GM18502 (cell line): Measurements from ENCODE around the gene PIP5K1C.
"Not testable (repeated sequence)": the region's sequence is repeated elsewhere in the genome, so short reads cannot be mapped to it uniquely, and the experiment has no call there.

Experiments
- ATAC-seq: cut with Tn5 transposase; IDR thresholded peaks from one replicate; pipeline ENCODE4 v1.9.1; 2021; ENCODE audit warnings: mild to moderate bottlenecking; ENCODE audit not compliant: unreplicated experiment, poor library complexity

The PIP5K1C gene

DNA sequence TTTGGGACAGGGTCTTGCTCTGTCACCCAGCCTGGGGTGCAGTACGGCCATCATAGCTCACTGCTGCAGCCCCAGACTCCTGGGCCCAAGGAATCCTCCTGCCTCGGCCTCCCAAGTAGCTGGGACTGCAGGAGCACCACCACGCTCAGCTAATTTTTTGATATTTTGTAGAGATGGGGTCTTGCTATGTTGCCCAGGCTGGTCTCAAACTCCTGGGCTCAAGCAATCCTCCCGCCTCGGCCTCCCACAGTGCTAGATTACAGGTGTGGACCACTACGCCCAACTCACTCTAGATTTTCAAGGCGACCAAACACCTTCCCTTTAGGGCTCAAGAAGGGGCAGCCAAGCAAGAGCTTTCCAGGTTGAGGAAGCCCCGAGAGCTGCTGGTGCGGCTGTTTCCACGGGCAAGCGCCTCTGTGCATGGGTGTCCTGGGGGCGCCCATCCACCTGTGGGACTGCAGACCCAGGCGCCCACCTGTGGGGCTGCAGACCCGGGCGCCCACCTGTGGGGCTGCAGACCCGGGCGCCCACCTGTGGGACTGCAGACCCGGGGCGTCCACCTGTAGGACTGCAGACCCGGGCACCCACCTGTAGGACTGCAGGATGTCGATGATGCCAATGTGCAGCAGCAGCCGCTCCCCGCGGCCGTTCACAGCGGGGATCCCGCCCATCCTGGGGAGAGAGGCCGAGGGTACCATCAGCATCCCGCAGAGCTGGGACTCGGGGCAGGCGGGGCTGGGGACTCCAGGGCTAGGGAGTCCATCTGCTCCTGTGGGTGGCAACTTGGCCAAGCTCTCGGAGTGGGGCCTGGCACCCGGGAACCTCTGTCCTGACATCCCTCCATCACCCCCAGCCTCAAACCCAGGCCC is 52.0 kb downstream of the PIP5K1C start:
- ATAC-seq: no peak

DNA sequence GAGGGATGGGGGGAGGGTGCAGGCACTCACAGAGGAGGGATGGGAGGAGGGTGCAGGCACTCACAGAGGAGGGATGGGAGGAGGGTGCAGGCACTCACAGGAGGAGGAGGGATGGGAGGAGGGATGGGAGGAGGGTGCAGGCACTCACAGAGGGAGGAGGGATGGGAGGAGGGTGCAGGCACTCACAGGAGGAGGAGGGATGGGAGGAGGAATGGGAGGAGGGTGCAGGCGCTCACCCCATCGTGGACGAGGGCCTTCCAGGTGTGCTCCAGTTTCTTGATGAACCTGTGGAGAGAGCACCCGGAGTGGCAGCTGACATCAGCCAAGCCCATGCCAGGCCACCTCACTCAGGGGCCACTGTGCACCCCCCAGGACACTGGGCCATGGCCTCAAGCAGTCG is 53.2 kb downstream of the PIP5K1C start:
- not testable (repeated sequence) for ATAC-seq

DNA sequence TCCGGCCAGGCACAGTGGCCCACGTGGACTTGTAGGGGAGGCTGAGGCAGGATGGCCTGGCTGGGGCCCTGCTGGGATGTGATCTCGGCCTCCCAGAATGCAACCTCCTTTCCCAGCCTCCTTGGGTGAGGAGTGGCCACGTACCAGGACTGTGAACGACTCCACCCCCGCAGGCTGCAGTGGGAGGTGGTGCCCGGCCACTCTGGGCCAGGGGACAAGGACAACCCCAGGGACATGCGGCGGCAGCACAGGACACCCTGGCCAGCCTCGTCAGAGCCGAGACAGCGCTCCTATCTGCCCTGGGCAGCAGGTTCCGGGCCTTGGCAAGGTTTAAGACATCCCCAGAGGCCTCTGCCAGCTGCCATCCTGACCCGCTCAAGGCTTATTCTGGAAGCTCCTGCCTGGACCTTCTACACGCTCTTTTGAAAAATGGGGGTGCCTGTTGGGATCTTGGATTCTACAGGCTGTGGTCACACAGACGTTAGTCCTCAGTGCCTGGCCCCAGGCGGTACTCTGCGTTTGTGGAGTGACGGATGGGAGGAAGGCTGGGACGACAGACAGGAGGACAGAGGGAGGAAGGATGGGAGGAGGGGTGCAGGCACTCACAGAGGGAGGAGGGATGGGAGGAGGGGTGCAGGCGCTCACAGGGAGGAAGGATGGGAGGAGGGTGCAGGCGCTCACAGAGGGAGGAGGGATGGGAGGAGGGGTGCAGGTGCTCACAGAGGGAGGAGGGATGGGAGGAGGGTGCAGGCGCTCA is 53.8 kb downstream of the PIP5K1C start:
- no peak for ATAC-seq

DNA sequence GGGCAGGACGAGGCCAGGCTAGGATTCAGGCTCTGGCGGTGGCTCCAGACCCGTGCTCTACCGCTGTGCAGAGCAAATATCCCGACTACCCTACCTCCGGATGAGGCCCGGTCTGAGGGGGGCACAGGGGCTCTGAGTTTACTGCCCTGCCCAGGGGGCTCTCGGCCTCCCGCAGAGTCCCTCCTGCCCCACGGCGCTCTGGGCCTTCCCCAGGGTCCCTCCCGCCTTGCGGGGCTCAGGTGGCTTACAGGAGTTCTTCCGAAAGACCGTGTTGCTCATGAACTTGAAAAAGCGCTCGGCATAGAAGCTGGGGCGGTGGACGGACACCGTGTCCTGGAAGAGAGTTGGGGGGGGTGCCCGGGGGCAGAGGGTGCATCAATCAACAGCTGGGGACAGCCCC is 54.5 kb downstream of the PIP5K1C start:
- ATAC-seq: no peak

DNA sequence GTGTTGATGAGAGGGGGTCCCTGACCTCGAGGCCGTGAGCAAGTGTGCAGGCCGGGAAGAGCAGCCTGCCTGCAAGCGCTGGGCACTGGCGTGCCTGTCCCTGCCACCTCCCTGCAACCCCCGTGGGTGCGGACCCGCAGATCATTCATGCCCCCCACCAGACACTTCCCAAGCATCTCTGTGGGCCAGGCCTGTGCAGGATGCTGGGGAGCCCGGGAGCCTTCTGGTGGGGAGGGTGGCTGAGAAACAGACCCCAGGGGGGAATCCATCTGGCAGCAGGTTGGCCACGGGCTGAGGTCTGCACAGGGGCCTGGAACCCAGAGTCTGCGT is 55.2 kb downstream of the PIP5K1C start:
- ATAC-seq: no peak

DNA sequence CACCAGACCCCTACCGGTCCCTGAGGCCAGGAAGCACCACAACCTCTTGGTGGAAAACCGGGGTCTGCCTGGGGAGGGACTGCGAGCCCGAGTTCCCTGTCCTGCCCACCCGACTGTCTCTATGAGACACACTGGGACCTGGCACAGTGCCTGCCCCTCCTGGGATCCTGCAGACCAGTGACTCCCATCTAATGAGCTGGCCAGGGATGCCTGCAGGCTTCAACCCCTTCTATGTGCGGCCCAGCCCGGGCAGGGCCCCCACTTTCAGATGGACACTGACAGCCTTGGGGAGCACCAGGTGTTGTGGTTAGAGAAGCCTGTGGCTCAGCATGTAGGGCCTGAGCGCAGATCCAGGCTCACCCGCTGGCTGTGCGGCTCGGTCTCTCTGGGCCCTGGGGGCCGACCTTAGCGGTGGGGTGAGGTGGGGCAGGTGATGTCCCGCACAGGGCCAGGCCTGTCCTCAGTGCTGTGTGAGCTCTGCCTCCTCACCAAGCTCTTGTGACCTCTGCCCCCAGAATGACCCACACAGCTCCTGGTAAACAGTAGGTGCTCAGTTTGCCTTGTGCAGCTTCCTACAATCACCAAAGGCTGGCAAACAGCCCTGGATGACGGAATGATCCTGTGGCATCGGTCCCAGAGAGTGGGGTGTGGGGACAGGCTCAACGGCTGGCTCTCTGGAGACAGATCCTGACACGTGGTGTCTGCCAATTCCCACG is 55.8 kb downstream of the PIP5K1C start:
- ATAC-seq: no peak

DNA sequence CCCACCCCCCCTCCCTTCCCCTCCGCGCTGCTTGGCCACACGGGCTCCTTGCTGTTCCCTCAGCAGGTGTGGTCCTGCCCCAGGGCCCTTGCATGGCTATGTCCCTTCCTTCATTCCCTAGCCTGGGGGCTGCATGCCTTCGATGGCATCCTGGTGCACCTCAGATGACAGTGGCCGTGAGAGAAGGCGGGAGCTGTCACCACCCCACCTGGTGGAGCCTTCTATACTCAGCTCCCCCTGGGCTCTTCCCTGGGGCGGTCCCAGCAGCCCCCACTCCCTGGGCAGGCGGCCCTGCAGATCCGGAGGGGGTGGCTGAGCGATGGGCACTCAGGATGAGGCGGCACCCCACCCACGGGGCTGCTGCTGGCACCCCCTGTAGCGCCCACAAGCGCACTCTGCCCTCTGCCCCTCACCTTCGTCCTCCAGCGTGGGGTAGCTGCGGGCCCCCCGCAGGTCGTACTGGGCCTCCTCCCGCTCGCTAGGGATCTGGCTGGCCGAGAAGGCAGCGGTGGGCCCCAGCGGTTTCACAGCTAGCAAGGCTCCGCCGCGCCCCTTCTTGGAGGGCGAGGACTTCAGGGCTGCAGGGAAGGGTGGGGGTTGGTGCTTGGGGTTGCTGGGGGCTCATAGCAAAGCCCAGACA is 56.5 kb downstream of the PIP5K1C start:
- ATAC-seq: no peak

DNA sequence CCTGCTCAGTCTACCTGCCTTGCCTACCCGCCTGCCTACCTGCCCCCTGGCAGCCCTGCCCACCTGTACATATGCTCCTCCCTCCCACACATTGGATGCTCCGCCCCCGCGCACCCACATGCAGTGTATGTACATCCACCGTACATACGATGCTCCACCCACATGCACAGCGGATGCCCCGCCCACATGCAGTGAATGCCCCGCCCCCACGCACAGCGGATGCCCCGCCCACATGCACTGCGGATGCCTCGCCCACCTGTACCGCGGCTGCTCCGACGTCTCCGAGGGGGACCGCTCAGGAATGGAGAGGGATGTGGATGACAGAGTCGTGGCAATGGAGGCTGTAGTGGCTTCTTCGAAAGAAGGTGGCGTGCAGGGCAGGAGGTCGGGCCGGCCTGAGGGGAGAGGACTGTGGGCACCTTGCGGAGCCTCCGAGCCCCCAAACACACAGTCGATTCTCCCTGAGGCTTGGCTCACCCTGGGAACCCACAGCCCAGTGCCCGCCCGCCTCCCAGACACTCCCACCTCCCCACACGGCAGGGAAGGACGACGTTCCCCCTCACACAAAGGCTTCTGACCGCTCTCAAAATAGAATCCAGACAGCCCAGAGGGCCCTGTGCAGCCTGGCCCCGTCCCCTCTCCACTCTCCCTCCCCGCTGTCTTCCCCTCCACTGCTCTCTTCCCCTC is 57.1 kb downstream of the PIP5K1C start:
- ATAC-seq: no peak

DNA sequence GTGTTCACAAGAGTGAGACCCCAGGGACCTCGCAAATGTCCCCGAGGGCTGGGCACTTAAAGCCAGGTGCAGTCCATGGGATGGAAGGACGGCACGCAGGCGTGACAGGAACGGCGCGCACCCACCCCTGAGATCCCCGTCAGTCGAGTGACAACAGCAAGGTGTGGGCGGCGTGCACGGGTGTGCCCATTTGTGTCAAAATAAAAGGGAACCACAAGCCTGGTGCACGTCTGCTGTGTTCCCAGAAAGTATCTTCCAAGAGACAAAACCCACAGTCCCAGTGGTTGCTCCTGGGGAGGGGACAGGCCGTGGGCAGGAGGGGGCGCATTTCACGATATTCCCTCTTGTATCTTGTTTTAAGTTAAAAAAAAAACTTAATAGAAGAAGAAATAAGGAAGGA is 58.0 kb downstream of the PIP5K1C start:
- no peak for ATAC-seq

DNA sequence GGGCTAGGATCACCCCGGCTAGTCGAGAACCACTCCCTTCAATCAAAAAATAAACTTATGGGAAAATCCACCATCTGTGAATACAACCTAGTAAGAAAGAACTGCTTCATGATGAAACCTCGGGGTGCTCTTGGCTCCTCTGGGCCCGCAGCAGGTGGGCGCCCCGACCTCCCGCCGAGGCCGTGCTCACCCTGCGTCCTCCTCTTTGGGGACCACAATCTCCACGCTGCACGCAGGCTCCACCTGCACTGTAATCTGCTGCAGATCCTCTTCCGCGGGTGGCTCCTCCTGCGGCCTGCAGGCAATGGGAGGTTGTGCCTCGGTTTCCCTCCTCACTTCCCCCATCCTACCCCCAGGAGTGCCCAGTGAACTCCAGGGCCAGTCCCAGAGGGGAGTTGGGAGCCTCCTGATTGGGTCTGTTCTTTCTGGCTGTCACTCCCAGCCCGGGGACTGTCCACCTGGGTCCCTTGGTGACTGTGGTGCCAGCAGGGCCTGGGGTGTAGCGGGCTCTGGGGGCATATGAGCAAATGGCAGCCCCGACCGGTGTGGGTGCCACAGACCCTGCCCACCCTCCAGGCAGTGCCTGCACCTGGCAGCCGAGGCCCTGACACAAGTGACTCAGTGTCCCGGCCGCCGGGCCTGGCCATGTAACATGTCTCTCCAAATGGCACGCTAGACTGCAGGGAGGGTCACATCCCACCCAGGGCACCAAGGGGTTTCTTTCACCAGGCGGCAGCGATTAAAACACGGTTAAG is 58.6 kb downstream of the PIP5K1C start:
- no peak for ATAC-seq

DNA sequence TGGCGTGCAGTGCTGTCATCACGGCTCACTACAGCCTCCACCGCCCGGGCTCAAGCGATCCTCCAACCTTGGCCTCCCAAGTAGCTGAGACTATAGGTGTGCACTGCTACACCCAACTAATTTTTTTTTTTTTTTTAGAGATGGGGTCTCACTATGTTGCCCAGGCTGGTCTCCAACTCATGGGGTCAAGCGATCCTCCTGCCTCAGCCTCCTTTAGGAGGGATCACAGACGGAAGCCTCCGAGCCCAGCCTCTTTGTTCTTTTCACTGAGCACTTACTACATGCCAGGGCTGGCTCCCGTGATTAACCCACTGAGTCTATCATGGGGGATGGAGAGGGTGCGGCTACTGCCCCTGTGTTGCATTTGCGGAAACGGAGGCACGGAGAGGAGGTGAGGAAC is 60.8 kb downstream of the PIP5K1C start:
- no peak for ATAC-seq

DNA sequence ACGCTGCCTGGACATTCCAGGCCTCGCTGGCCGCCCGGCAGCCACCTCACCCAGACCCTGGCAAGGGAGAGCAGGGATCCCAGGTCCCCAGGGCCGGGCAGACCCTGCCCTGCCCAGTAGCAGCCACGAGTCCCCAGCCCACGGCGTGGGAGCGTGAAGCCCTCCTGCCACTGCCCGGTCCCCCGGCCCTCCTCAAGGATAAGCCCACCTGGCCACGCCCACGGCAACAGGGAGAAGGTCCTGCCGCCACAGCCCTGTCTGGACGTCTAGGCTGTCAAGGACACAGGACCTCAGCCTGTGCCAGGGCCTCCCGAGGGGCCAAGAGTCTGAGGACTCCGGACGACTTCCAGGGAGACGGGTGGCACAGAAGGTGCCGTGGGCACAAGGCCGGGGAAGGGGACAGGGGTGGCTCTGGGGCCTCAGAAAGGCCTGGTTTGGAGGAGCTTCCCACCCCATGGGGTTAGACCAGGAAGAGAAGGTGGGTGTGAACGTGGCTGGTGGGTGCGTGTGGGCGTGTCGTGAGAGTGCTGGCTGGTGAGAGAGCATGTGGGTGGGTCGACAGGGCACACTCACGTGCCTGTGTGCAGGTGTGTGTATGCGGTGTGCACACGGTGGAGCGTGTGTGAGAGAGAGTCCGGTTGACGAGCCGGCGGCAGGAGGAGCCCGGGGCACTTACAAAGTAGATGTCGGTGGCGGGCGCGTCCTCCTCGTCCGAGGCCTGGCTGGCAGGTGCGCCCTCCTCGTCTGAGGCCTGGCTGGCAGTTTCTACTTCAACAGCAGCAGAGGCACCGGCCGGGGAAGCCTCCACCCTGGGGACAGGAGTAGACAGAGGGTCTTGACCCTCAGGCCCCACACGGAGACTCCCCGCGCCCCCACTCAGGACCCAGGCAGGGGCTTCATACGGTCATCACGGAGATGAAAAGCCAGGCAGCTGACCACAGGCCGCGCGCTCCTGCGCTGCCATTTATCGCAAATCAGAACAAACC is 61.8 kb downstream of the PIP5K1C start:
- ATAC-seq: no peak

DNA sequence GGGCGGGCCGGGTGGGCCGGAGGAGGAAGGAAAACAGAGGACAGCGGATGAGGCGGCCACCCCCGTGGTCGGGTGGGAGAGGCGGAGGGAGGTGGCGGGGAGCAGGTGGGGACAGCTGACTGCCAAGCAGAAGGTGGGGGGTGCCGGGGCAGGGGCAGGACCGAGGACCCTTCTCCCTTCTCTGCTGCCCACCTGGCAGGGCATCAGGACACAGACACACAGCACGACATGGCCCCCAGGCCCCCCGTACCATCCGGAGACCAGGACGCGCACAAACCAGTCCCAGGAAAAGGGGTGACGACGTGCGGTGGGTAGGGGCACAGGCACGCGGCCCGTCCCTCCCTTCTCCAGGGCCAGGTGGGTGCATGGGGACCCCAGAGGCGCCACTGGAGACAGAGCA is 62.6 kb downstream of the PIP5K1C start:
- ATAC-seq: no peak

DNA sequence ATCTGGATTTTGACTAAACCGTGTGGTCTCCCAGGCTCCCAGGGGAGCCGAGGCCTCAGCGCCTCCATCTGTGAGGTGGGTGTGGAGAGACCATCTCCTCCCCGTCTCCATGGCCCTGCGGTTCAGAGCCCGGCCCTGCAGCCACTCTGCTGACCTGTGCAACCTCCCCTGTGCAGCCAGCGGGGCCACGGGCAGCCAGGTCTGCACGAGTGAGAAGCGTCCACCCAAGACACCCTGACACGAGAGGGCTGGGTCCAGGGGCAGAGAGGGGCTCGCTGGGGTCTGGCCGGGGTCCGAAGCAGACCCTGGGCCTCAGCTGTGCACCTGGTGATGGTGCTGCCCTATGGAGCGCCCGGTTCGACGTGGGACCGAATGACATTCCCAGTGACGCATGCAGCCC is 63.3 kb downstream of the PIP5K1C start:
- no peak for ATAC-seq

DNA sequence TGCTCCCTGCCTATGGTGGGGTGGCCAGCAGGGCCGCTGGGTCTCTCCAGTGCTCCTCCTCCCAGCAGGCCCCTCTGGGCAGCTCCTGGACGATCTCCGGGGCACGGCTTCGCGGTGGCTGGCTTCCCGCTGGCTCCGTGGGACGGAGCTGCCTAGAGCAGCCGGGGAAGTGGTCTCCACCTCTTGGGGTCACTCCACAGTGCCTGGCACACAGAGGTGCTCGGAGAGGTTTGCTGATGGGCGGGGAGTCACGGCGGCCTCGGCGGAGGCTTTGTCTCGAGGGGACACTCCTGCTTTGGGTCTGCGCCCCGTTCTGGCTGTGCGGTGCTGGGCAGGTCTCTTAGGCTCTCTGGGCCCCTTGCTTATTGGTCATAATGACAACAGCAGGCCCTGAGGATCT is 63.8 kb downstream of the PIP5K1C start:
- ATAC-seq: no peak

DNA sequence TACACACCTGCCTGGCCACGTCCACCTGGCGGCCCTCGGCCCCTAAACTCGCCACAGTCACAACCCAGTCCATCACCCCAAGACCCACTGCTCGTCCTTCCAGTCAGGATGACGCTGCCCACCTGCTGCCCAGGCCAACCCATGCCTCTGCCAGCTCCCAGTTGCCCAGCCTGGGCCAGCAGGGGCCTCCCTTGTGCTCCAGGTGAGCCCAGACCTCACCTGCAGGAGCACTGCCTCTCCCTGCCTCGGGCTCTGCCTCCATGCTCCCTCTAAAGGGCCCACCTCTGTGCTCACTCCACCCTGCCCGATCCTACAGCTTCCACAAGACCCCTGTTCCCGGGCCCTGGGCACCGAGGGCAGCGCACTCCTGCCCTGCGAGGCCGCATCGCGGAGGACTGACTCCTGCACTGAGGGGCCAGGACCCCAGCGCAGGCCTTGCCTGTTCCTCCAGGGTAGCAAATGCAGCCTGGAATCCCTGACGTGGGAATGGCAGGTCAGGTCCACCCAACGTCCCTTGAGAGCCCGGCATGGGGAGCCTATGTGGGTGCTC is 65.7 kb downstream of the PIP5K1C start:
- no peak for ATAC-seq

DNA sequence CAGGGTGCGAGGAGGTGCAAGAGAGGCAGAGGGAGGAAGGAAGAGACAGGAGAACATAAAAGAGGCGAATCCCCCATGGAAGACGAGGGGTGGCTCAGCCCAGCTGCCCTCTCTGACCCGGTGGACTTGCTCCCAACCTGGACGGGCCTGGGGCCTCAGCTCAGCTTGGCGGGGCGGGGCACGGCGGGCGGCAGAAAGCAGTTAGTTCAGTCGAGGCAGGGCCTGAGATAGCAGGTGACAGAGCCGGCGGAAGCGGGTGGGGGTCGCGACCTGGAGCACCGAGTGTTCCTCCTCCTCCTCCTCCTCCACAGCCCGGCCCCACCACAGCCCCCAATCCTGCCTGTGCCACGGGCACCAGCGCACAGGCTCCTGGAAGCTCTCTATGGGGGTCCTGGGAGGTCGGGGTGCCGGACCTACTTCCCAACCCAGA is 66.7 kb downstream of the PIP5K1C start:
- ATAC-seq: no peak
